Astrocyte (in vitro differentiated cells and primary cell): ENCODE data around the gene MAP3K10. TPM values are rescaled to one million over a fixed set of nuclear protein-coding genes. Genes with fewer than 3 reads are reported as not detected.

Experiments
- DNase-seq: peaks from one replicate; pipeline ENCODE4 v3.0.0-alpha.2; 2010; ENCODE audit warnings: low read depth
- FAIRE-seq: peaks from 2 replicates; lab custom pipeline; 2011; peaks lifted over from hg19 to GRCh38; lab: Jason Lieb, UNC
- H2AFZ ChIP-seq: 2 replicates; pipeline ENCODE4 v1.6.0; 2012; ENCODE audit warnings: low read depth, low read length, inconsistent platforms
- H3K27ac ChIP-seq: 2 replicates; pipeline ENCODE4 v1.5.1; 2011; ENCODE audit warnings: low read depth, low read length, inconsistent platforms
- H3K27me3 ChIP-seq: 2 replicates; pipeline ENCODE4 v1.6.0; 2011; ENCODE audit warnings: low read length, inconsistent platforms; ENCODE audit not compliant: insufficient read depth
- H3K36me3 ChIP-seq: 2 replicates; pipeline ENCODE4 v1.5.1; 2011; ENCODE audit warnings: low read length, inconsistent platforms; ENCODE audit not compliant: insufficient read depth
- H3K4me1 ChIP-seq: 2 replicates; pipeline ENCODE4 v1.5.1; 2011; ENCODE audit warnings: low read length, inconsistent platforms; ENCODE audit not compliant: insufficient read depth
- H3K4me2 ChIP-seq: 2 replicates; pipeline ENCODE4 v1.6.0; 2012; ENCODE audit warnings: low read length, inconsistent platforms
- H3K4me3 ChIP-seq: 2 replicates; pipeline ENCODE4 v1.5.1; 2011; ENCODE audit warnings: low read depth, mild to moderate bottlenecking, low read length, inconsistent platforms; ENCODE audit not compliant: insufficient read depth
- H3K79me2 ChIP-seq: 2 replicates; pipeline ENCODE4 v1.6.0; 2012; ENCODE audit warnings: mild to moderate bottlenecking, low read length, inconsistent platforms; ENCODE audit not compliant: insufficient read depth
- H3K9ac ChIP-seq: 2 replicates; pipeline ENCODE4 v1.6.0; 2012; ENCODE audit warnings: mild to moderate bottlenecking, low read length, inconsistent platforms
- H3K9me3 ChIP-seq: 2 replicates; pipeline ENCODE4 v1.5.1; 2012; ENCODE audit warnings: low read depth, mild to moderate bottlenecking, low read length, inconsistent platforms; ENCODE audit not compliant: insufficient read depth
- H4K20me1 ChIP-seq: 2 replicates; pipeline ENCODE4 v1.6.0; 2012; ENCODE audit warnings: low read length, inconsistent platforms; ENCODE audit not compliant: insufficient read depth
- H3K27ac Mint-ChIP-seq: one replicate; pipeline ENCODE4 v1.8.0; 2021; ENCODE audit warnings: mild to moderate bottlenecking, mixed read lengths; ENCODE audit not compliant: unreplicated experiment
- H3K27me3 Mint-ChIP-seq: one replicate; pipeline ENCODE4 v1.8.0; 2021; ENCODE audit warnings: low read depth, mixed read lengths; ENCODE audit not compliant: unreplicated experiment
- H3K36me3 Mint-ChIP-seq: one replicate; pipeline ENCODE4 v1.8.0; 2021; ENCODE audit warnings: low read depth, mixed read lengths; ENCODE audit not compliant: unreplicated experiment
- H3K4me1 Mint-ChIP-seq: one replicate; pipeline ENCODE4 v1.8.0; 2021; ENCODE audit warnings: low read depth, mixed read lengths; ENCODE audit not compliant: unreplicated experiment
- H3K4me3 Mint-ChIP-seq: one replicate; pipeline ENCODE4 v1.8.0; 2021; ENCODE audit warnings: mild to moderate bottlenecking, moderate library complexity, mixed read lengths; ENCODE audit not compliant: unreplicated experiment
- H3K9me3 Mint-ChIP-seq: one replicate; pipeline ENCODE4 v1.8.0; 2021; ENCODE audit warnings: mild to moderate bottlenecking, mixed read lengths; ENCODE audit not compliant: unreplicated experiment
- CTCF ChIP-seq: IDR thresholded peaks from 2 replicates; pipeline ENCODE4 v1.5.1; 2011; ENCODE audit warnings: low read depth, mild to moderate bottlenecking, inconsistent platforms, low read length, moderate library complexity; ENCODE audit not compliant: insufficient read depth
- EZH2 ChIP-seq: IDR thresholded peaks from 2 replicates; pipeline ENCODE4 v1.6.1; 2012; ENCODE audit warnings: mild to moderate bottlenecking, low read length, inconsistent platforms; ENCODE audit not compliant: insufficient read depth
- total RNA-seq: library from RNA; stranded (reverse); gene quantifications from 2 replicates; pipeline ENCODE4 v1.2.1, GENCODE V29; 2021

Gene MAP3K10
- total RNA-seq, 1 donor from 2014 or later, result 17.2 TPM

GRCh38 chr19:40177286-40178070 lies 13.7 kb upstream of the MAP3K10 start:
- peaks cover 9% of the 10 kb centered on the region for H3K9me3 Mint-ChIP-seq
- H3K9ac ChIP-seq, result no peak overlapping the region
- H3K4me1 ChIP-seq, result no peaks in the 10 kb centered on the region
- H3K79me2 ChIP-seq, result no peaks in the 10 kb centered on the region
- H3K36me3 Mint-ChIP-seq, result no peaks in the 10 kb centered on the region
- no peak overlapping the region for H2AFZ ChIP-seq
- no peak overlapping the region for H3K4me2 ChIP-seq
- no peak for FAIRE-seq
- TF ChIP-seq CTCF (no peak), EZH2 (no peak)
- no peak overlapping the region for H3K4me3 ChIP-seq
- H3K4me1 Mint-ChIP-seq, result no peaks in the 10 kb centered on the region
- H4K20me1 ChIP-seq, result no peaks in the 10 kb centered on the region
- H3K27me3 ChIP-seq, result peaks cover 3% of the 10 kb centered on the region
- H3K27me3 Mint-ChIP-seq, result peaks cover 8% of the 10 kb centered on the region
- H3K36me3 ChIP-seq, result no peaks in the 10 kb centered on the region
- no peak overlapping the region for H3K27ac Mint-ChIP-seq
- H3K4me3 Mint-ChIP-seq, result no peak overlapping the region
- H3K9me3 ChIP-seq, result no peaks in the 10 kb centered on the region
- H3K27ac ChIP-seq, result no peak overlapping the region
- DNase-seq, result no peak

GRCh38 chr19:40178756-40179155 lies 12.5 kb upstream of the MAP3K10 start:
- H4K20me1 ChIP-seq, result no peaks in the 10 kb centered on the region
- no peaks in the 10 kb centered on the region for H3K9me3 ChIP-seq
- DNase-seq (no peak), FAIRE-seq (no peak)
- no peak overlapping the region for H3K27ac ChIP-seq
- Mint-ChIP-seq H3K4me3 (no peak overlapping the region), H3K9me3 (peaks cover 9% of the 10 kb centered on the region), H3K27ac (no peak overlapping the region), H3K36me3 (no peaks in the 10 kb centered on the region), H3K27me3 (peaks cover 8% of the 10 kb centered on the region), H3K4me1 (no peaks in the 10 kb centered on the region)
- no peaks in the 10 kb centered on the region for H3K4me1 ChIP-seq
- no peaks in the 10 kb centered on the region for H3K79me2 ChIP-seq
- TF ChIP-seq EZH2, result no peak
- no peak for TF ChIP-seq CTCF
- H3K9ac ChIP-seq, result no peak overlapping the region
- no peak overlapping the region for H2AFZ ChIP-seq
- H3K27me3 ChIP-seq, result peaks cover 3% of the 10 kb centered on the region
- H3K36me3 ChIP-seq, result no peaks in the 10 kb centered on the region
- H3K4me2 ChIP-seq, result no peak overlapping the region
- no peak overlapping the region for H3K4me3 ChIP-seq

- Histone ChIP-seq H3K79me2 (no peaks in the 10 kb centered on the region), H3K4me2 (no peak overlapping the region), H3K9ac (no peak overlapping the region), H4K20me1 (no peaks in the 10 kb centered on the region), H3K4me3 (no peak overlapping the region), H3K9me3 (no peaks in the 10 kb centered on the region), H3K27me3 (peaks cover 3% of the 10 kb centered on the region), H3K4me1 (no peaks in the 10 kb centered on the region), H2AFZ (no peak overlapping the region), H3K36me3 (no peaks in the 10 kb centered on the region), H3K27ac (no peak overlapping the region)
- H3K4me3 Mint-ChIP-seq, result no peak overlapping the region
- no peak overlapping the region for H3K27ac Mint-ChIP-seq
- TF ChIP-seq EZH2 (no peak), CTCF (no peak)
- no peak for FAIRE-seq
- H3K36me3 Mint-ChIP-seq, result no peaks in the 10 kb centered on the region
- H3K27me3 Mint-ChIP-seq, result peaks cover 5% of the 10 kb centered on the region
- no peak for DNase-seq
- H3K4me1 Mint-ChIP-seq, result no peaks in the 10 kb centered on the region
- H3K9me3 Mint-ChIP-seq, result no peaks in the 10 kb centered on the region
Measured at GRCh38 chr19:40184273-40184672, 7.0 kb upstream of the MAP3K10 start.
